NCI-H526 treated with DMSO at 0.1 percent for 48 hours (cell line): Measurements from ENCODE around the gene DYNLT2B.
"Not testable (repeated sequence)": the region's sequence is repeated elsewhere in the genome, so short reads cannot be mapped to it uniquely, and the experiment has no call there.

ENCODE experiments used
- DNase-seq: peaks from one replicate; lab custom pipeline; 2025; lab: John Stamatoyannopoulos, UW

The DYNLT2B gene

DNA sequence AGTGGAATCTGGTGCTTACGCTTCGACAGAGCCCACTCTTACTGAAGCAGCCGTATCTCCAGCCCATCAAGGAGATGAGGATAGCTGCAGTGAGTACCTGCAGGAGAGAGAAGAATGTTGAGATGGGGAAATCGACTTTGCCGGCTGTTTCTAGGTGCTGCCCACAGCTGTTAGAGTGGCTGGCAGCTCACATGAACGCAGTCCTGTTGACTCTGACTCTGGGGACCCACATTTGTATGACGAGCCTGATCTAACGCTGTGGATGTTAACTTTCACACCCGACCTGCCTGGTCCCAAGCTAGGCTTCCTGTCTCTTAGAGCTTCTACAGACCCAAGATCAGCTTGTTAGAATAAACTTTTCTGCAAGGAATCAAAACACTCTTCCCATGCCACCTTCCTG lies 8.9 kb upstream of the DYNLT2B start:
- no peak for DNase-seq

DNA sequence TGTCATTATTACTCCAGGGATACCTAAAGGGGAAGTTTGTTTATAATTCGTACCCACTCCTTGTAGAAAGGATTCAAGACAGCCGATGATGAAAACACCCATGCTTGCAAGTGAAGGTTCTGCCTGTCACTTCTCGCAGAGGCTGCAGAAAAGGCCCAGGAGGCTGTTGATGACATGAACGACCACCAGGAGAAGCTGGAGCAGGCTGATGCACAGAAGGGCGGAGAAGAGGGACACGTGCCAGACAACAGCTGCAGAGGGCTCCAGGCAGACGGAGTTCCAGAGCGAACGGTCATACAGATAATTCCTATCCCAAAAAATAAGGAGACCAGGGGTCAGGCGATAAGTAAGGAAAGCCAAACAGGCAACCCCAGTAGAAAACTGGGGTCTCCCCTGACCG lies 5.7 kb upstream of the DYNLT2B start:
- peak; percentile 9 for DNase-seq

DNA sequence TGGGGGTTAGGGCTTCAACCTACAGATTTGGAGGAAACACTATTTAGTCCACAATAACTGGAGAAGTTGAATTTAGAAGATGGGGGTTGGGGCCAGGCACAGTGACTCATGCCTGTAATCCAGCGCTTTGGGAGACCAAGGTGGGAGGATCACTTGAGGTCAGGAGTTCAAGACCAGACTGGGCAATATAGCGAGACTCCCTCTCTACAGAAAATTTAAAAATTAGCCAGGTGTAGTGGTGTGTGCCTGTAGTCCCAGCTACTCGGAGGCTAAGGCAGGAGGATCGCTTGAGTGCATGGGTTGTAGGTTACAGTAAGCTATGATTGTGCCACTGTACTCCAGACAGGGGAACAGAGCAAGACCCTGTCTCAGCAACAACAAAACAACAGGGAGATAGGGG lies 5.0 kb upstream of the DYNLT2B start:
- no peak for DNase-seq

DNA sequence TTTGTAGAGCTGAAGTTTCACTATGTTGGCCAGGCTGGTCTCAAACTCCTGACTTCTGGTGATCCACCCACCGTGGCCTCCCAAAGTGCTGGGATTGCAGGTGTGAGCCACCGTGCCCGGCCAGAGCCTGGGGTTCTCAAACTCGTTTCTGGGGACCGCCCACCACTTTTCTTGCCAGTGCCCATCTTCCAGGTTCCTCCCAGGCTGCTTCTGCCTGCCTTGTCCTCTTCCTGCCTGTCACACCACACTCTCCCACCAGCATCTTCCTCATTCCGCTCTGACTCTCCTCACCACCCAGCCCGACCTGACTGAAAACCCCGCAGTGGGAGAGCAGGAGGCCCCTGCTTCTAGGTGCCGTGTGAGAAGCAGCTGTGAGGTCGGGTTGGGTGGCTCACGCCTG lies 3.1 kb upstream of the DYNLT2B start:
- no peak for DNase-seq

DNA sequence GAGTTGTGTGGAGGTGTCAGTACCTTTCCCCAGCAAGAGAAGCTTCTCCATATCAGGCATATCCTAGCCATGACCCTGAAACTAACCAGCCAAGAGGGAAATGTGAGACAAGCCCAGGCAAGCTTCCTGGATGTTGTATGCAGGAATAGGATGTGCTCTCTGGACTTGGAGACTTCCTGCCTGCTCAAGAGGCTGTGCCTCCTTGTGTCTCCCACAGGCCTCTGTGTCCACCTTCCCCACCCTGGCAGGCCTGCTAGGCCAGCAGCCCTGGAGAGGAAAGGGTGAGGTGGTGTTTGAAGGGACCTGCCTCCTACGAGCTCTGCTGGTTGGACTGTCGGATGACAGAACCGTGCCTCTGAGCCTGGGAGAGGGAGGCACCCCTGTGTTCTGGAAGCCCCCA lies 2.1 kb upstream of the DYNLT2B start:
- no peak for DNase-seq

DNA sequence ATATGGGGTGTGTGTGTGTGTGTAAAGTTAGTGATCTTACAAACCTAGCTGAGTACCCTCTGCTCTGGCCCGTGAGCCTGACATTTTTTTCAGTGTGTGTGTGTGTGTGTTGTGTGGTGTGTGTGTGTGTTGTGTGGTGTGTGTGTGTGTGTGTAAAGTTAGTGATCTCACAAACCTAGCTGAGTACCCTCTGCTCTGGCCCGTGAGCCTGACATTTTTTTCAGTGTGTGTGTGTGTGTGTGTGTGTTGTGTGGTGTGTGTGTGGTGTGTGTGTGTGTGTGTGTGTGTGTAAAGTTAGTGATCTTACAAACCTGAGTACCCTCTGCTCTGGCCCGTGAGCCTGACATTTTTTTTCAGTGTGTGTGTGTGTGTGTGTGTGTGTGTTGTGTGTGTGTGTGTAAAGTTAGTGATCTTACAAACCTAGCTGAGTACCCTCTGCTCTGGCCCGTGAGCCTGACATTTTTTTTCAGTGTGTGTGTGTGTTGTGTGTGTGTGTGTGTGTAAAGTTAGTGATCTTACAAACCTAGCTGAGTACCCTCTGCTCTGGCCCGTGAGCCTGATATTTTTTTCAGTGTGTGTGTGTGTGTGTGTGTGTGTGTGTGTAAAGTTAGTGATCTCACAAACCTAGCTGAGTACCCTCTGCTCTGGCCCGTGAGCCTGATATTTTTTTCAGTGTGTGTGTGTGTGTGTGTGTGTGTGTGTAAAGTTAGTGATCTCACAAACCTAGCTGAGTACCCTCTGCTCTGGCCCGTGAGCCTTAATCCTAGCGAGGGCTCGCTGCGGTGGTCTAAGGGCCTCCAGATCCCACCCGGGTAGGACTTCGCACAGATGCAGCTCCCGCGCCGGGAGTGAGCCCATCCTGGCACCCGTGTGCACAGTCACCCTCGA lies 997 bp downstream of the DYNLT2B start:
- not testable (repeated sequence) for DNase-seq

DNA sequence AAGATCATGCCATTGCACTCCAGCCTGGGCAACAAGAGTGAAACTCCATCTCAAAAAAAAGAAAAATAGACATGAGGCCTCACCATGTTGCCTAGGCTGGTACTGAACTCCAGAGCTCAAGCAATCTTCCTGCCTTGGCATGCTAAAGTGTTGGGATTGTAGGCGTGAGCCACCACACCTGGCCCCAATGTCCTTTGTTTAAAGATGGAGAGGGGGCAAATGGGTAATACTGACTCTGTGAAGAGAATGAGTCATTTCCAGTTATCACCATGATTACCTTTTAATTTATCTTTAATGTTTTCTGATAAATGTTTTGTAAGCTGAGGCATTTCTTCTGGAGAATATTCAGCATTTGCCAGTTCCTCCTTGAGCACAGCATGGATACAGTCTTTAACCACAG lies 2.2 kb downstream of the DYNLT2B start:
- no peak for DNase-seq

DNA sequence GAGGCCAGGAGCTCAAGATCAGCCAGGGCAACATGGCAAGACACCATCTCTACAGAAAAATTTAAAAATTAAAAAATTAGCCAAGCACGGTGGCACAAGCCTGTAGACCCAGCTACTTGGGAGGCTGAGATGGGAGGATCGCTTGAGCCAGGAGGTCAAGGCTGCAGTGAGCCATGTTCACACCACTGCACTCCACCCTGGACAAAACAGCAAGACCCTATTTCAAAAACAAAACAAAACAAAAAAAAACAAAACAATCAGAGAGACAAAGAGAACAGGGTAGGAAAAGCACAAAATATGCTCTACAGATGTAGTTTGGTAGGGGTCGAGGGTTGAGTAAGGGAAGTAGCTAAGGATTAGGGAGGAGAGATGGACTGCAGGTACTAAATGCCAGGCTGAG lies 3.4 kb downstream of the DYNLT2B start:
- DNase-seq, result no peak

DNA sequence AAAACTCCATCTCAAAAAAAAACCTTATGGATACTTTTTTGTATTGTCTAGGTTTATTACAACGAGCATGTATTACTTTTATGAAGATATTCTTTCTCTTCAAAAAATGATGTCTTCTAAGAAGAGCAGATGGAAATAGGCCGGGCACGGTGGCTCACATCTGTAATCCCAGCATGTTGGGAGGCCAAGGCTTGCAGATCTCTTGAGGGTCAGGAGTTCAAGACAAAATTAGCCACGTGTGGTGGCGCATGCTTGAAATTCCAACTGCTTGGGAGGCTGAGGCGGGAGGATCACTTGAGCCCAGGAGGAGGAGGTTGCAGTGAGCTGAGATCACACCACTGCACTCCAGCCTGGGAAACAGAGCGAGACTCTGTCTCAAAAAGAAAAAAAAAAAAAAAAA lies 4.0 kb downstream of the DYNLT2B start:
- not testable (repeated sequence) for DNase-seq

DNA sequence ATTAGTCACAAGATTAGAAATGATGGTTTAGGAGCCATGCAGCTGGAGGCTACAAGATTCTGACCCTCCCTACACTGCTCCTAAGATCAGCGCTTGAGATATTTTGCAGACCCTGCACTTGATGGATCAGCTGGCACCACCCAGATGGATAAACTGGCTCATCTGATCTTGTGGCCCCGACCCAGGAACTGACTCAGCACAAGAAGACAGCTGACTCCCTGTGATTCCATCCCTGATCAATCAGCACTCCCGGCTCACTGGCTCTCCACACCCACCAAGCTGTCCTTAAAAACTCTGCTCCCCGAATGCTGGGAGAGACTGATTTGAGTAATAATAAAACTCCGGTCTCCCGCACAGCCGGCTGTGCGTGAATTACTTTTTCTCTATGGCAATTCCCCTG lies 15.1 kb downstream of the DYNLT2B start:
- DNase-seq, result not testable (repeated sequence)

DNA sequence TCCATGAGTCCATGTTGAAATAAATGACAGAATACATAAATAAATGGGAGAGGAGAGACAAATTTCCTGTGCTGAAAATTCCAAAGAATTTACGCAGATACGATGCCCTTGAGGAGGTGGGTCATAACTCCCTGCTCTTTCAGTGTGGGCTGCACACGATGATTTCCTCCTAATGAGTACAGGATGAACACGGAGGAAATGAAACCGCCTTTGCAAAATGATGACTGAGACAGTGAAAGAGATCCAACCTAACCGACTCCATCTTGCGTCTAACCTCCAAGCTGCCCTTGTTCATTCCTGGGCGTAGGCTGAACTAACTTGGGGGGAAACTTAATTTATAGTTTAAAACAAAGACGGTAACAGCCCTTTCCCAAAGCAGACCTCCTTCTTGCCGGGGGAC lies 15.5 kb downstream of the DYNLT2B start:
- not testable (repeated sequence) for DNase-seq

DNA sequence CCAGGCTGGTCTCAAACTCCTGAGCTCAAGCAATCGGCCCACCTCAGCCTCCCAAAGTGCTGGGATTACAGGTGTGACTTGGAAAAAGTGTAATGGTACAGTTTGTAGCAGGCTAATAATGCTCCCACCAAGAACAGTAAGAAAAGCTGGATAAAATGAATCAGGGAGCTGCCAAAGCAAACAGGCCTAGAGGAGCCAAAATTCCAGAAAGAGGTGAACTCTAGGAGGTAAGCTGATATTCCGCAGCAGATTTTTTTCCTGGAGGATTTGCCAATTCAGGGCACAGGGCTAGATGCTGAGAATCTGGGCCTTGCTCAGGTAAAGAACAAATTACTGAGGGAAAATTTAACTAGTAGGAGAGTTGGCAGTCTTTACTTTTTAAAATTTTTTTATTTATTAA lies 19.5 kb downstream of the DYNLT2B start:
- no peak for DNase-seq

DNA sequence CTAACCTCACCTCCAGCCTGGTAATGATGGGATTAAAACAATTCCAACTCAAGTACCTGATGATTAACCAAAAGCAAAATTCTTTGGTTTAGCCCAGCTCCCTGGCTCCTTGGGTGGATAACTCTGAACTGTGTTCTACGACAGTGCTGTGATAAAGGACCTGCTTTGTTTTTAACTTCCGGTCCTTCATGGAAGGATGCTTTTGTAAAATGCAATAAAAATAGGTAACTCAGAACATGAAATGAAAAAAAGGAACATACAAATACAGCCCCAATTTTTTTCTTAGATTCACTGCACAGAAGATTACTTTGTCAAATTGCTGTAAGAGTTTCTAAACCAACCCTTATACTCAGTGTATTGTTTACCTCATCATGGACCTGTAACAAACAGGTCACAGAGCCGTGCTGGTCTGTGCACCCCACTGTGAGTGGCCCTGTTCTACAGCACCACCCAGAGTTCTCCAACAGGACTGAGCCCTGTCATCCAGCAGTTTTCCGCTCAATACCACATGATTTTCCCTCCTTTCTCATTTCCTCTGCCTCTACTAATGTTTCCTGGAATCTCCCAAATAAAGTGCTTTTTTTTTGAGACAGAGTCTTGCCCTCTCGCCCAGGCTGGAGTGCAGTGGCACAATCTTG lies 25.6 kb downstream of the DYNLT2B start:
- DNase-seq, result no peak

DNA sequence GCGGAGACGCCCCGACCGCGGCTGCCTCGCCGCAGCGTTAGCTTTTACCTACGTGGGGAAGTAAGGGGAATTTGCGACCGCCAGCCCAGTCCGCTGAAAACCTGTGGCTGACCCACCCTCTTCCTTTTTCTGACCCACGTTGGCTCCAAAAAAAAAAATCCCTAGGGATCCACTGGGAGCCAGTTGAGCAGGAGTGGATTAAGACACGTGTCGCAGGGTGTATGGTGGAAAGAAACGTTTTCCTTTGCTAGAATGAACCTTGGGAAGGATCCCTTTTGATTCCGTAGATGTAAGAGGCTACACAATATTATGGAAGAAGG lies 29.9 kb downstream of the DYNLT2B start:
- no peak for DNase-seq

DNA sequence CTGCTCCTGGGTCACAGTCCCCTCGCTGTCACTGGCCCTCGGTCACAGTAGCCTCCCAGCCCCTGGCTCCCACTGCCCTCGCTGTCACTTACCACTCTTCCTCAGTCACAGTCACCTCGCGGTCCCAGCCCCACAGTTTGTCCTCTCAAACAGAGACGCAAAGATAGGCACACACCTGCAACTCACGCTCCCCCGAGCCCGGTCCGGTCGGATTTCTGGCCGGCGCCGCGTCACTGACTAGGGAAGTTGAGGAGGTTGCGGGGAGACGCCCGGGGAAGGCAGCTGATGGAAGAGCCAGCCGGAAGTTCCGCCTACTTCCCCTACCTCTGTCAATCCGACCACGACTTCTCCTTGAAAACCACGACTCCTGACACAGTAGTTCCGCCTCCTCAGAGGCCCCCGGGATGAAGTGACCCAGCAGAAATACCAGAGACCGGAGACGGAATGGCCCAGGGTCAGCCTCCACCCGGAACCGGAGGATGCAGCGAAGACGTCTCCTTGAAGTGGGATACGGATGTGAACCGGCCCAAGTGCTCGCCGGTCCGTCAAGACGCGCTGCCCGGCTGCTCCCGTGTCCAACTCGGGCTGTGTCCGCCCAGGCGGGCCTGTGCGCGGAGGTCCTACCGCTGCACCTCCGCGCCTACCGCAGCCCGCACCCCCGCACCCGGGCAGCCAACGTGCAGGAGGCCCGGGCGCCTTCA lies 30.4 kb downstream of the DYNLT2B start, which contains the start of gene PCYT1A:
Gene PCYT1A (minus strand): TSS at position 287 of the 701 bp plus-strand sequence. CDS start 17,195 bp downstream, outside the sequence.
- peak; percentile 88 for DNase-seq

DNA sequence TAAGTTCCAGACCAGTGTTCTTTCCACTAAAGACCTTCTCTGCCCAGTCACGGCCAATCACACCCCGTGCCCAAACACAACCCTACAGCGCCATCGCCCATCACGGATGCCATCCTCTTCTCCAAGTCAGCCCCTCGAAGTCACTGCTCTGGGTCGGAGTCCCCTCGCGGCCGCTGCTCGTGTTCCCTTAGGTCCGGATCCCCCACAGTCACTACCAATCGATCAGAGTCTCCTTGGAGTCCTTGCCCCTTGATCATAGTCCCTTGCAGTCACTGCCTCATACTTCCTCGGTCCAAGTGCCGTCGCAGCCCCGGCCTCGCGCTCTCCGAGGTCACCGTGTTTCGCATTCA lies 31.0 kb downstream of the DYNLT2B start:
- no peak for DNase-seq

DNA sequence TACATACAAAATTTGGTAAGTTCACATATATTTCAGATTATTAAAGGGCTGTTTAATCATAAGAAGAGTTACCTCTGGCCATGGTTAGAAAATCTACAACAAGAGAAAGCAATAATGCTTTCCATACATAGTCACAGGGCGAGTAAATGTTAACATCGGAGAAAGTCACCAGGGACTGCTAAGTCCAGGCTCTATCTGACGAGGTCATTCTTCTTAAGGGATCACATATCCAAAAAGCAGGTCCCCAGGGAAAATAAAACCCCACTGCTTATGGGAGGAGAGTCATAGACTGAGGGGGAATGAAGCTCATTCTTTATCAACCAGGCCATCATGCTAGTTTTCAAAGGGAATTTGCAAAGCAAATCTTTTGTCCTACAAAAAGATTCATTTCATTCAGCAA lies 33.6 kb downstream of the DYNLT2B start:
- peak; percentile 87 for DNase-seq

DNA sequence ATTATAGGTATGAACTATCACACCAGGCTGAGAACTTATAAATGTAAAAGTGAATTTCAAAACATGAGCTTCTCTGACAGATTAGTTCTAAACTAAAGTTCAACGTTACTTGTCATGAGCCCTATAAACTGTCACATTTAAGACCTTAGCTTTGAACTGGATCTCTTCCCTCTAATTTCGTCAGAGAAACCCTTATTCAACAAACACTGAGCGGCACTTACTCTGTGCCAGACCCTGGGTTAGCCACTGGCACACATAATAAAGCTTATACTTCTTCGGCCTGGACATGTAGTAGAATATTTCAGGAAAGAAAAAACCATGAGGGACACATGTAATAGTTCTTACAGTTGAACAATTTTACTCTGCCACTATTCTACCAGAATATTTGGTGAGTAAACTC lies 36.1 kb downstream of the DYNLT2B start:
- no peak for DNase-seq

DNA sequence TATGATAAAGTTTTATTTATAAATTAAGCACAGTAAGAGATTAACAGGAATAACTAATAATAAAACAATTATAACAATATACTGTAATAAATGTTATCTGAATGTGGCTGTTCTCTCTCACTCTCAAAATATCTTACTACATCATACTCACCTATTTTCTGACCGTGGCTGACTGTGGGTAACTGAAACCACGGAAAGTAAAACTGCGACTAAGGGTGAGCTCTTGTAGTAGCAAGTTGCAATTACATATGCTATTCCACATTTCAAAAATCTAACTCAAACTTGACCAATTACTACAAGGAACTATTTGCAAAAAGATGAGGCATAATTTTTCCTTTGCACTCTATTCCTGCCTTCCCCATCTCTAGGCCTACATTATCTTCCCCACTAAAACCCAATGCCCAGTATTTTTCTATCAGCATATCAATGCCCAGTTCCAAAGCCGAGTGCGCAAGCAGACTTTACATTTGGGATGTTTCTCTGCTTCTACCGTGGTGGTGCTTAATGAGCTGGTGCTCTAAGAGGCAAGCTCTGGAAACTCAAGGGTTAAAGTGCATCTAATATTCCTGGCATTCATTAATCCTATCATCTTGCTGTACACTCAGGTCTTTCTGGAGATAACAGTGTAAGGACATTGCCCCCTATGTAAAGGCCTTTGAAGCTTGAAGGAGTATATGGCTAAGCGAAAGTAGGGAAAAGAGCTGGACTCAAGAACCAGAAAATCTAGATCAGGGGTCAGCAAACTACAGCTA lies 37.2 kb downstream of the DYNLT2B start:
- no peak for DNase-seq

DNA sequence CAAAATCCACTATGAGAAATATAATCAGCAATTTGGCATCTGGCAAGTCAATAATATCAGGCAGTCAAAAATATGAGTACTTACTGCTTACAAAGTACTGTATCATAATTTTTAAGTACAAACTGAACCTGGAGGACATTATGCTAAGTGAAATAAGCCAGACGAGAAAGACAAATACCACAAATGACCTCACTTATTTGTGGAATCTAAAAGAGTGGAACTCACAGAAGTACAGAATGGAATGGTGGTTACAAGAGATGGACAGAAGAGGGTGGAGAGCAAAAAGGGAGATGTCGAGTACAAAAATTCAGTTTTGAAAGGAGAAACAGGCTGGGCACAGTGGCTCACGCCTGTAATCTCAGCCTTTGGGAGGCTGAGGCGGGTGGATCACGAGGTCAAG lies 42.9 kb downstream of the DYNLT2B start:
- no peak for DNase-seq

DNA sequence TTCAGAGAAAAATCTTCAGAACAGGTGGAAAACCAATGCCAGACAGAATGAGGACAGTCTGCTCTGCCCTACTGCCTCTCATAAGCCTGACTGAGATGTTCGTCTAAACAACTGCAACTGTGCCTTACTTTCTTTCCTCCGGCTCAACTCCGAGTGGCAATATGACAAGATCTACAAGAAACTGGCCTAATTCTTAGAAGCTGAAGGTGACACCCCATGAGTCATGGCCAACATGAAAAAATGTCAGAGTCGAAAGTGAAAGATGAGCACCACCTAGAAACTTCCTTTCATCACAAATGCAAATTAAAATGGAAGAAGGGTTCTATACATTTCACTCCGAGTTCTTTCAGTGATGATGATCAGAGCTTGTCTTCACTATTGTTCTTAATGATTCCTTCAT lies 43.5 kb downstream of the DYNLT2B start:
- no peak for DNase-seq

DNA sequence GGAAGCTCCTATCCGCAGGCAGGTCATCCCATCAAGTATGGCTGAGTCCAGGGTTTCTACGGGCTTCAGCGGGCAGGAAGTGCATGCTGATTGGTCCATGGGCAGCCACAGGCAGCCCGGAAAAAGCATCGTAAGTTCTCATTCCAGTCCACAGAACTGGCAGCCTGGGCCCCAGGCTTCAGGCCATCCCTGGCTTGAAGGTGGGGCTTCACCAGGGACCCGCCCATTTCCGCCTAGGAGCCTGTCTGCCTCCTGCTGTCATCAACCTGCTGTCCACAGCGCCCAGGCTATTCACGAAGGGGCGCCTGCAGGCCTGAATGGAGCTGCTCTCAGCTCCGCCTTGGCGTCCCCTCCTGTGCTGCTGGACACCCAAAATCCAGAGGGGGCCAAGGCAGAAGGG lies 44.4 kb downstream of the DYNLT2B start:
- DNase-seq, result no peak
